ENCODE data around the gene VSNL1.

- no peak for TF ChIP-seq POLR2A (IDR thresholded peaks at IDR 0.05; ENCODE audit: low read depth, low read length)
- TF ChIP-seq POLR2AphosphoS5 (IDR thresholded peaks at IDR 0.05; ENCODE audit: low read depth, low read length) = no peak
Measured at GRCh38 chr2:17683981-17684380, 143.5 kb downstream of the VSNL1 start.
